Activated T-cell treated with anti-CD3 and anti-CD28 coated beads, Interleukin-2, amount 50 U/mL, for 4 hours (primary cell): ENCODE results near the gene SMYD3. TPM values are rescaled to one million over a fixed set of nuclear protein-coding genes. Genes with fewer than 3 reads are reported as not detected.
"Not testable (repeated sequence)": the region's sequence is repeated elsewhere in the genome, so short reads cannot be mapped to it uniquely, and the experiment has no call there.

ENCODE experiments used
- ATAC-seq, 2 donors: fragments of 200-7000 bp; cut with Tn5 transposase; one replicate each; pipeline ENCODE4 v1.10.0; 2021
- DNase-seq: peaks from one replicate; pipeline ENCODE4 v3.0.0-alpha.2; 2020
- H3K27me3 Mint-ChIP-seq: one replicate; pipeline ENCODE4 v1.8.0; 2021; ENCODE audit warnings: low read depth, mixed read lengths
- H3K36me3 Mint-ChIP-seq: one replicate; pipeline ENCODE4 v1.8.0; 2022; ENCODE audit warnings: mixed read lengths; ENCODE audit not compliant: insufficient read depth
- H3K4me1 Mint-ChIP-seq: one replicate; pipeline ENCODE4 v1.8.0; 2021; ENCODE audit warnings: low read depth, mixed read lengths
- H3K4me3 Mint-ChIP-seq: one replicate; pipeline ENCODE4 v1.8.0; 2021; ENCODE audit warnings: mild to moderate bottlenecking, moderate library complexity, mixed read lengths
- H3K9me3 Mint-ChIP-seq: one replicate; pipeline ENCODE4 v1.8.0; 2021; ENCODE audit warnings: mixed read lengths
- total RNA-seq, 3 donors: library from RNA; stranded (reverse); gene quantifications; one replicate each; pipeline ENCODE4 v1.2.1, GENCODE V29; 2021

Gene SMYD3
- total RNA-seq, 3 donors from 2014 or later = 10.7 to 13.0 (median 11.9) TPM

- H3K9me3 Mint-ChIP-seq = peaks cover 5% of the 10 kb centered on the region
- no peak overlapping the region for H3K4me3 Mint-ChIP-seq
- H3K27me3 Mint-ChIP-seq = no peaks in the 10 kb centered on the region
- no peak for ATAC-seq
- peaks cover 12% of the 10 kb centered on the region for H3K36me3 Mint-ChIP-seq
- DNase-seq = no peak
- H3K4me1 Mint-ChIP-seq = peaks cover under 1% of the 10 kb centered on the region
These were observed 729.3 kb downstream of the SMYD3 start for GRCh38 chr1:245777752-245778151.

- Mint-ChIP-seq H3K4me3 (no peak overlapping the region), H3K36me3 (peaks cover 9% of the 10 kb centered on the region), H3K9me3 (peaks cover 5% of the 10 kb centered on the region), H3K4me1 (peaks cover 3% of the 10 kb centered on the region), H3K27me3 (no peaks in the 10 kb centered on the region)
- no peak for DNase-seq
- no peak for ATAC-seq
These were observed 730.3 kb downstream of the SMYD3 start for GRCh38 chr1:245776694-245777332.

GRCh38 chr1:245776139-245776538, 730.9 kb downstream of the SMYD3 start:
- no peaks in the 10 kb centered on the region for H3K27me3 Mint-ChIP-seq
- H3K36me3 Mint-ChIP-seq = peaks cover 9% of the 10 kb centered on the region

GRCh38 chr1:245774931-245775330, 732.1 kb downstream of the SMYD3 start:
- DNase-seq, ATAC-seq, H3K4me3 Mint-ChIP-seq, H3K36me3 Mint-ChIP-seq, H3K9me3 Mint-ChIP-seq, H3K4me1 Mint-ChIP-seq, H3K27me3 Mint-ChIP-seq: not testable (repeated sequence)

More at GRCh38 chr1:245776139-245776538, 730.9 kb downstream of the SMYD3 start:
- Mint-ChIP-seq H3K9me3 (peaks cover 5% of the 10 kb centered on the region), H3K4me1 (peaks cover 3% of the 10 kb centered on the region), H3K4me3 (no peak overlapping the region)
- DNase-seq (no peak), ATAC-seq (no peak)

GRCh38 chr1:245774196-245774595, 732.9 kb downstream of the SMYD3 start:
- H3K9me3 Mint-ChIP-seq = no peaks in the 10 kb centered on the region
- H3K4me1 Mint-ChIP-seq = peaks cover 3% of the 10 kb centered on the region
- peaks cover 8% of the 10 kb centered on the region for H3K36me3 Mint-ChIP-seq
- H3K4me3 Mint-ChIP-seq = no peak overlapping the region
- DNase-seq (no peak), ATAC-seq (no peak)
- H3K27me3 Mint-ChIP-seq = no peaks in the 10 kb centered on the region

GRCh38 chr1:245773344-245773743, 733.7 kb downstream of the SMYD3 start:
- Mint-ChIP-seq H3K27me3 (no peaks in the 10 kb centered on the region), H3K36me3 (peaks cover 9% of the 10 kb centered on the region), H3K9me3 (no peaks in the 10 kb centered on the region), H3K4me1 (peaks cover 3% of the 10 kb centered on the region), H3K4me3 (no peak overlapping the region)
- no peak for ATAC-seq
- no peak for DNase-seq

- Mint-ChIP-seq H3K36me3 (peaks cover 15% of the 10 kb centered on the region), H3K4me1 (peaks cover 3% of the 10 kb centered on the region), H3K9me3 (no peaks in the 10 kb centered on the region), H3K27me3 (no peaks in the 10 kb centered on the region), H3K4me3 (no peak overlapping the region)
- ATAC-seq (no peak), DNase-seq (no peak)
These were observed 734.3 kb downstream of the SMYD3 start for GRCh38 chr1:245772739-245773138.

- Mint-ChIP-seq H3K4me3 (no peak overlapping the region), H3K9me3 (no peaks in the 10 kb centered on the region), H3K4me1 (peaks cover 3% of the 10 kb centered on the region), H3K36me3 (peaks cover 19% of the 10 kb centered on the region), H3K27me3 (no peaks in the 10 kb centered on the region)
- no peak for ATAC-seq
- DNase-seq = no peak
These were observed 734.8 kb downstream of the SMYD3 start for GRCh38 chr1:245772325-245772724.

- no peak for ATAC-seq
- Mint-ChIP-seq H3K4me3 (no peak overlapping the region), H3K36me3 (peaks cover 25% of the 10 kb centered on the region), H3K4me1 (peaks cover 3% of the 10 kb centered on the region), H3K27me3 (no peaks in the 10 kb centered on the region), H3K9me3 (no peaks in the 10 kb centered on the region)
- DNase-seq = no peak
These were observed 735.4 kb downstream of the SMYD3 start for GRCh38 chr1:245771511-245772281.

GRCh38 chr1:245770156-245770555, 736.9 kb downstream of the SMYD3 start:
- Mint-ChIP-seq H3K4me3 (no peak overlapping the region), H3K27me3 (no peaks in the 10 kb centered on the region), H3K36me3 (peaks cover 32% of the 10 kb centered on the region), H3K4me1 (peaks cover 3% of the 10 kb centered on the region), H3K9me3 (no peaks in the 10 kb centered on the region)
- DNase-seq (no peak), ATAC-seq (no peak)

GRCh38 chr1:245768596-245768995, 738.5 kb downstream of the SMYD3 start:
- H3K4me3 Mint-ChIP-seq = no peak overlapping the region
- H3K36me3 Mint-ChIP-seq = peaks cover 34% of the 10 kb centered on the region
- H3K27me3 Mint-ChIP-seq = no peaks in the 10 kb centered on the region
- peaks cover 3% of the 10 kb centered on the region for H3K4me1 Mint-ChIP-seq
- DNase-seq (no peak), ATAC-seq (no peak)
- H3K9me3 Mint-ChIP-seq = no peaks in the 10 kb centered on the region

GRCh38 chr1:245765230-245766000, 741.7 kb downstream of the SMYD3 start:
- peaks cover 4% of the 10 kb centered on the region for H3K9me3 Mint-ChIP-seq
- H3K4me1 Mint-ChIP-seq = no peaks in the 10 kb centered on the region
- no peaks in the 10 kb centered on the region for H3K27me3 Mint-ChIP-seq
- ATAC-seq = no peak
- no peak overlapping the region for H3K4me3 Mint-ChIP-seq
- no peak for DNase-seq
- H3K36me3 Mint-ChIP-seq = peaks cover 49% of the 10 kb centered on the region

GRCh38 chr1:245763873-245764331, 743.2 kb downstream of the SMYD3 start:
- Mint-ChIP-seq H3K36me3 (peaks cover 53% of the 10 kb centered on the region), H3K4me1 (no peaks in the 10 kb centered on the region), H3K4me3 (no peak overlapping the region), H3K9me3 (peaks cover 7% of the 10 kb centered on the region), H3K27me3 (no peaks in the 10 kb centered on the region)
- no peak for DNase-seq
- ATAC-seq = no peak

- Mint-ChIP-seq H3K27me3 (no peaks in the 10 kb centered on the region), H3K36me3 (peaks cover 49% of the 10 kb centered on the region), H3K4me1 (no peaks in the 10 kb centered on the region), H3K9me3 (peaks cover 15% of the 10 kb centered on the region), H3K4me3 (no peak overlapping the region)
- DNase-seq = no peak
- ATAC-seq = no peak
These were observed 744.6 kb downstream of the SMYD3 start for GRCh38 chr1:245762396-245762910.
